CD4-positive, alpha-beta T cell treated with Interleukin-6 for 4 hours (primary cell): ENCODE data around the gene ABHD17C.
"Not testable (repeated sequence)": the region's sequence is repeated elsewhere in the genome, so short reads cannot be mapped to it uniquely, and the experiment has no call there.

Experiments used
- DNase-seq: peaks from one replicate; pipeline ENCODE4 v3.0.0-alpha.2; 2020; ENCODE audit warnings: mixed read lengths

ABHD17C gene

DNA sequence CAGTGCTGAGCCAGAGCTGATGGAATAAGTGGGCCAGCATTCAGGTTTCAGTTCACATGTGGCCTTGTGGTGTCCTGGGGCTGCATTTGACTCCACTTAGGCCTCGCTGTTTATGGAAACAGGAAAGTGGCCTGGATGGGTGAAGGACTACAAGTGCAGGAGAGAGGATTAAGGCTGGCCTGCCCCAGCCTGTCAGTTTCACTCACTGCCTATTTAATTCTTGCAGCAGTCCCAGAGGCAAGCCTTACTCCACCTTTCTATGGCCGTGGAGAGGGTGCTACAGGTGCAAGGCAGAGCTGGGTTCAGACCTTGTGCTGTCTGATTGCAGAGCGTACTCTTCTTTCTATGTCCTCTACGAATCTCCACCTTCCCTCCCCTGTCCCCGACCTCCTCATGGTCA, 37.7 kb downstream of the ABHD17C start:
- no peak for DNase-seq

DNA sequence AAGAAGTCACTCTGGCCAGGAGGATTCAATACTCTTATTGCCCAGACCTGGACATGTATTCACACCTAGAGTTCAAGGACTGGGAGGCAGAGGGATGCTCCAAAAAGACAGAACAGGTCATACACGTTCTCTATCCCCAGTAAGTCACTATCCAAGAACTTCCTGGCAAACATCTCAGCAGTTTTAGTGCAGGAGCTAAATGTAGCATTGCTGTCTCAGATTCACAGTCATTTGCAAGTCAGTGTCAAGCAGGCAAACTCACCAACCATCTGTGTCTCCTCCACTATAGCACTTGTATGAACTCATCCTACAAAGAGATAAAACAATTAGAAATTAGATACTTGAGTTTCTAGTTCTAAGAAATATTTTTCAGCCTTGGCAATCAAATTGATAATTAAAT, 38.4 kb downstream of the ABHD17C start:
- DNase-seq = no peak

DNA sequence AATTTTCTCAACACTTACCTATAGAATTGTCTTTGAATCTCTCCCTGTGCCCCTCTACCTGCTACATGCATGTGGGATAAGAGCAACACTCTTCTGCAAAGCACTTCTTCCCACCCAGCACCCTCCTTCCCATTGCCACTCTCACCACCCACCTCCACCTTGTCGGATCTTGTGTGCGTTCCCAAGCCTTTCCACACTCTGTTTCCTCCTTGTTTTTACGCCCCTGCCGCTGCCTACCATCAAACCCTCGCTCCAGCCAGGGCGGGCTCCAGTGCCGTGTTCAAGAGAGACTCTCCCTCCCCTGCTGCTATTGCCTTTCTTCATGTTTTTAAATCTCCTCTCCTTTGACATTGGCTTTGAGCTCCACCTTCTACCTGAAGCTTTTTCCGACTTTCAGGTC, 40.2 kb downstream of the ABHD17C start:
- no peak for DNase-seq

DNA sequence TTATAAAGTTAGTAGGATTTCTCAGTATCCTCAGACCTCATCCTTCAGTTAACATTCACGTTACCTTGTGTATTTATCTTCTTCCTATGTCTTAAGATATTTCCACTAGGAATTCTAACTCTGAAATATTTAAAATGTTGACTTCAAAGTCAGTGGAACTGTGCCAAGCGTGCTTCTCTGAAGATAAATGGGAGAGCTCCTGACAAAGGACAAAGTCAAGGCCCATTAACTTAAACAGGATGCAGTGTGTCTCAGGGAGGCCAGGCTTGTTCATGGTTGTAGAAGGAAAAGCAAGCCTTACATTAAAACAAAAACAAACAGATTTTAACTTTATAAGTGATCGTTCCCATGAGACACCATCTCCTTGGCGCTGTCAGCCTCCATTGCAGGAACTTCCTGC, 41.5 kb downstream of the ABHD17C start:
- DNase-seq = no peak

DNA sequence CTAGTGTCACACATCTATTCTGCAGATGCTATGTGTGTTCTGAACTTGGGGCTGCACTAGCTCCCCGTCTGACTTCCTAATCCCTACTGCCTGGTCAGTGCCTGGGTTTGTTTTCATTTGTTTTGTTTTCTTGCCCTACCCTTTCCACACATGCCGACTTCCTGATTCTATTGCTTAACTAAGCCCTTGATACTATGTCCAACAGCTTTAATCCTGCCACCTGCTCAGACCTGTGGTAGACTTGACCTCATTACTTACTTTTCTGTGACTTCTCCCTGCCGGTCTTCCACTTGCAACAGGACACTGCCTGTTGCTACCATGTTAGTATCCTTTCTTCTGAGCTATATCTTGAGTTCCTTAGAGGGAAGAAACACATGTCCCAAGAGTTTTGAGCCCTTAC, 44.8 kb downstream of the ABHD17C start:
- DNase-seq = no peak

DNA sequence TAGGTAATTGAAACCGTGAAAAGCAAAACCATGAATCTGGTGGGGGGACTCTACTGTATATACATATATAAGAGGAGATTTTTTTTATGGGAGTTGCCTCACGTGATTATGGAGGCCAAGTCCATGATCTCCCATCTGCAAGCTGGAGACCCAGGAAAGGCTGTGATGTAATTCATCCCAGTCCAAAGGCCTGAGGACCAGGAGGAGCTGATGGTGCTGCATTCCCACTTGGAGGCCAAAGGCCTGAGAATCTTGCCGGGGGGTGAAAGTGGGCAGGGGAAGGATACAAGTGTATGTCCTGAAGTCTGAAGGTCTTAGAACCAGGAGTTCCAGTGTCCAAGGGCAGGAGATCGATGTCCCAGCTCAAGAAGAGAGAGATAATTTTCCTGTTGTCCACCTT, 47.0 kb downstream of the ABHD17C start:
- DNase-seq = no peak

DNA sequence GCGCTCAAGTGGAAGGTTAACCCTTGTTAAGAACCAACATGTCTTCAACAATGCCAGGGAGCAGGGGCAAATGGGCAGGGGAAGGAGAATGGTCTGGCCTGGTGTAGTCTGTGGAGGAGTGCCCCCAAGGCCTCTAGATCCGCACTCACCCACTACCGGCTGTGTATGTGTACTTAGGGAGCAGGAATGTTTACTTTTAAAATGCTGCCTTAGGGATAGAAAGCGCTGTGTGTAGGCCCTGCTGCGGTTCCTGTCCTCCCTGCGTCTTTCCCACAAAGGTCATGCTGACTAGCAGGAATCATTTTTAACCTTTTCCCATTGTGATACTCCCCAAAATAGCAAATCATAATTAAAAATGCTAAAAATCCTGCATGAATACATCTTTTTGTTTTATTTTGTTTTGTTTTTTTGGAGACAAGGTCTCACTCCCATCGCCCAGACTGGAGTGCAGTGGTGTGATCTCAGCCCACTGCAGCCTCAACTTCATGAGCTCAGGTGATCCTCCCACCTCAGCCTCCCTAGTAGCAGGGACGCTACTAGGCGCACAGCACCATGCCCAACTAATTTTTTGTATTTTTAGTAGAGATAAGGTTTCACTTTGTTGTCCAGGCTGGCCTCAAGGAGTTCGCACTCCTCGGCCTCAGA, 48.2 kb downstream of the ABHD17C start:
- no peak for DNase-seq

DNA sequence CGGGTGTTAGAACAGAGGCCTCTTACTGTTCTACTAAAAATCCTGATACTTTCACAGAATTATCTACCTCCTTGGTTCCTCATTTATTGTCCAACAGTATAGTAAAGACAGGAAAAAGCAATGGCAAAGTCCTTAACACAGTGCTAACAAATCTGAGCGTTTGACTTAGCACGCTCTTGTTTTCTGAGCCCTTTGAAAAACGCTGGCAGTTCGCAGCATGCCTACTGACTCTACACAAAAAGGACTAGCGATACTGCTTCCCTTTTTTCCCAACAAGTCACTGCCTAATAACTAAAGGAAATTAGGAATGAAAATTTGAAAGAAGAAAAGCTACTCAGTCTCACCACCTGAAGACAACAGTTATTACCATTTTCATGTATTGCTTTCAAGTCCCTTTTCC, 49.3 kb downstream of the ABHD17C start:
- no peak for DNase-seq

DNA sequence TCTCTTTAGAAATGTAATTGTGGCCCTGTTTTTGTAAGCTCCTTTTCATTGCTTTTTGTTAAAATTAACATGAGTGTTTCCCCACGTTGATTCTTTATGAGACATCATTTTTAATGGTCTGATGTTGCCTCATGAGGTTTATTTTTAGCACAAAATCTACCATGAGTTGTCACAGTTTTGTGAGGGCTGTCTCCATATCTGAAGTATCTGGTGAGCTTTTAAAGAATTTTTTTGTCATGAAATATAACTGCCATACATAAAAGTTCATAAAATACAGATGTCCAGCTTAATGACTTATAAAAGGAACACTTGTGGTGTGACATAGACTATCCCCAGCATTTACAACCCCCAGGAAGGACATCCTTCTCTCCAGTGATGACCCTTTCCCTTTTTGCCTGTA, 49.7 kb downstream of the ABHD17C start:
- DNase-seq = no peak

DNA sequence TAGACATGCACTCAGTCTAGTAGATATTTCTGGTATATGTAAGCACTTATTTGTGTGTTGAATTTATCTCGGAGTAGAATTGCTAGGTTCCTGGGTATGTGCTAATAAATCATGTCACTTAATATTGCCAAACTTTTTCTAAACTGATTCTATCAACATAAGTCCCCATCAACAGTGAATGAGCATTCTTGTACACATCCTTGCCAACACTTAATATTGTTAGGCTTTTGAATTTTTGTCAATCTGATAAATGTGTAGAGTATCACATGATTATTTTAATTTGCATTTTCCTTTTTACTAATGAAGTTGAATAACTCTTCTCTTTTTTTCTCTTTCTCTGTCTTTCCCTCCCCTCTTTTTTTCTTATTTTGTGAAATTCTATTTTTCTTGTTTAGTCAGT, 50.8 kb downstream of the ABHD17C start:
- DNase-seq = no peak

DNA sequence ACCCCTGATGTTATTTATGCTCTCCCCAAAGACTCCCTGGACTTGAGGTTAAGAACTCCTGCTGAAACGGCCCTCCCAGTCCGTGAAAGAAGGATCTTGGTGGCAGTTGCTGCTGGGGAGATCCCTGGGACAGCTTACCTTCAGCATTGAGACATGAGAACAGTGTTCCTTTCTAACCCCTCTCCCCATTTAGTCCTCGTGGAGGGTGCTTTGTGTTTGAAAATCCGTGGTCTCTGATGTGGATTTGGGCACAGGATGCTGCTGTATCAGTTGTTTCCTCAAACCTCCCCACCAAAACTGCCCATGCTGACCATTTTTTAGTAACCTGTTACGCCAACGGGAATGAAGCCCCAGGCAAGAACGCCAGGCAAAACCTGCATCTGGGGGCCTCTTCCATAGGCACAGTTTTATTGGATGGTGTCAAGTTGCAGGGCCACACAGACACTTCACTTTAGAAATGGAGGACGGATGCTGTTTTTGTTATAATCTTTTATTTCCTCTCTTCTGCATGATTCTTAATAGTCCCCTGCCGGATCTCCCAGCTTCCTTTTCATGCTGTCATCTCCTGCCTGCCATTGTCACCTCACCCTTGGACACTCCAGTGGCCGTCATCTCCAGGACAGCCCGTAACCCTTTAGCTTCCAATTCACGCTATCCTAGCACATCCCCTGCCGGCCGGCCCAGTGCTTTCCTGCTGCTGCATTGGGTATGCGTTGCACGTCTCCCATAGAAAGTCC, 52.4 kb downstream of the ABHD17C start:
- no peak for DNase-seq

DNA sequence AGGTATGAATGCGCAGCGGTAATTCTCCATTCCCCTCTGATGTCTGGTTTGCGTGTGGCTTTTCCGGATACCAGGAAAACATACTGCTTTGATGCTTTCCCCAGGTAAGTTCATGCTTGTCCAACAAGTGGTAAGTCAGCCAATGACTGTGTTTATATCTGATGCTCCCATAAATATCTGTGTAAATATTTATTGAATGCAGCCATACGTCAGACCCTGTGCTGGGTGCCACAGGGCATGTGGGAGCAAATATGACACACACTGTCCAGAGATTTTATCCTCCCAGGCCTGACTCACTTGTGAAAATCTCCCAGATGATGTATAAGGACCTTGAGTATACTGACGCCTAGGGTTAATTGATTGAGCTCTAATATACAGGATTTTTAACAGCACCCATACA, 54.5 kb downstream of the ABHD17C start:
- no peak for DNase-seq

DNA sequence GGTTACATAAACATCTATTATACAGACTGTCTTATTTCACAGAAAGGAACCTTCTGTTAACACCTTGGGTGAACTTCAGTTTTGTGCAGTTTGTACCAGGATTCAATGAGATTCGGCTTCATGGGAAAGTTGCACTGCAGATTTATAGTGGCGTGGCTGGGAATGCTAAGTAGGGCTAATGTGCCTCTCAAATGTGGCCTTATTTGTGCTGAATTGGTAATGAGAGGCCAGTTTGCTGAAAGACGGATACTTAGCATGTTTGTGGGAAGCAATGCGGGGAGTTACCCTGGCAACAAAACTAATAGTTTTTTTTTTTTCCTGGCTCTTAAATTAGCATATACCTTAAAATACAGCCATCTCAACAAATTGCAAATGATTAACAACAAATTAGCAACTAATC, 55.5 kb downstream of the ABHD17C start:
- no peak for DNase-seq

DNA sequence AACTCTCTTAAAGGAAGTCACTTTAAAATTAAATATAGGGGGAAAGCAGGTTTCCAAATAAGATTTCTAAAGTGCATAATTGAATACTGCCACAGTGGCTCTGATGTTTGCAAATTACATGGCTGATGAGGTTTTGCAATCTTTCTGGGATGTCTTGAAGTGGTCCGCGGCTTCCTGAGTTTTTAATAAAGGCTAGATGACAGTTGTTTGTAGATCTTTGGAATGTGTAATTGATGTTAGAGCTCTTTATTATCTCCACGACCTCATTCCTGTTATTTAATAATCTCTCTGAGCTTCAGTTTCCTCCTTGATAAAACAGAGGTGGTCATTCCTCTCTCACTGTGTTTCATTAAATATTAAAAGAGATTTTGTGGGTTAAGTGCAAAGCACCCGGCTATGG, 57.1 kb downstream of the ABHD17C start:
- DNase-seq = no peak

DNA sequence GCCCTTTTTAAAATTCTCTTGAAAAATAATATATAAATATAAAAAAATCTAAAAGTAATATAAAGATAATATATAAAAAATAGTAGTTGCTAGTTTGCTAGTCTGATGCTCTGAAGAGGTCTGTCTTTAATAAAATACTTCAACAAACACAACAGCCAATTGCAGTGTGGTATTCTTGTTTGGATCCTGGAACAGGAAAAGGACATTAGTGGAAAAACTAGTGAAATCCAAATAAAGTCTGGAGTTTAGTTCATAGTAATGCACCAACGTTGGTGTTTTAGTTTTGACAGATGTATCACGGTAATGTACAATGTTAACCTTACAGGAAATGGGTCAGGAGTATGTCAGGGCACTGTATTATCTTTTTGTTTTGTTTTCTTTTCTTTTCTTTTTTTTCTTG, 58.1 kb downstream of the ABHD17C start:
- DNase-seq = no peak

DNA sequence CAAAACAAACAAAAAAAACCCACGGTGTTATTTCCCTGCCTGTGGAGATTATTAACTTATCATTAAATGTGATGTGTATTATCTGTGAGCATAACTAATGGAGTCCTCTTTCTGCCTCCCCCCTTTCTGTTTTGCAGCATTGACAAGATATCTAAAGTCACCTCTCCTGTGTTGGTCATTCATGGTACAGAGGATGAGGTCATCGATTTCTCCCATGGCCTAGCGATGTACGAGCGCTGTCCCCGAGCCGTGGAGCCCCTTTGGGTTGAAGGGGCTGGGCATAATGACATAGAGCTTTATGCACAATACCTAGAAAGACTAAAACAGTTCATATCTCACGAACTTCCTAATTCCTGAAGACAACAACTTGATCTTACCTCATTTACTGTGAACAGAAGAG, 58.9 kb downstream of the ABHD17C start:
- no peak for DNase-seq

DNA sequence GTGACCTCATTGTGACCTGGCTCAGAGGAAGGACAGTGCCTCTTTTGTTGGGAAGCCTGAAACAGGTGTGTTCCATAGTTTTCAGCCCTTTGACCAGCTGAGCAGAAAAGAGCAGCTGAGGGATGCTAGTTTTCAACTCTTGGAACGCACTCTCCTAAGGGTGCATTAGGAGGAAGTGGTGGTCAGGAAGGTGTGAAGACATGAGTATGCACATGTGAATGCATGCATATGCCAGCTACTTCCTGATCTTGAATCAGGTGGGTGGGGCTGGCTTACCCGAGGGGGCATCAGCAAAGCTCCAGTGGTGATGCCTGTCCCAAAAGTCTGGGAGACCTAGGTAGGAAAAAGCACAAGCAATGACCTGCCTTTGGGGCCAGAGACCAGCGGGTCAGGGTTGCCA, 60.8 kb downstream of the ABHD17C start:
- no peak for DNase-seq

DNA sequence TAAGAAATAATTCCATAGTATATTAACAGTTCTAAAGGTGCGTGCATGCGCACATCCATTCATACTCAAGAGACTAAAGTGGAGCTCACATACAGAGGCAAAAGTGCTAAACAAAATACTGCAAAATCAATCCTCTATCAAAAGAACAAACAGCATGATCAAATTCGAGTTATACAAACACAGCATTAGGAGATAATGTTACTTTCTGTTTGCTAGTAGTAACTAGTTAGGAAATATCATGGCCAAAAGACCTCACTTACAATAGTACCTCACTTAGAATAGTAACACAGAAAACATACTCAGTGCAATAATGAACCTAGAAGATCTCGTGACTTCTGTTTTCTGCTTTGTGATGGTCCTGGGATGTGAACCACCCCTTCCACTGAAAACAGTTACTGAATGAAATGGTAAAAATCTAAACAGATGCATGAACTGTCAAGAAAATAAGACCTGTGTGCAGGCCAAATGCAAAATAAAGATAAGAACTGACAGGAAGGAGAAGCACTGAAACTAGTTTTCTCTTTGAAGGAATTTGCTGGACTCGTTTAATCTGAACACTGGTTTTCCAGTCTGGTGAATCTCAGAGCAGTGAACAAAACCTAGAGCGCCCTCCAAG, 63.1 kb downstream of the ABHD17C start:
- no peak for DNase-seq

DNA sequence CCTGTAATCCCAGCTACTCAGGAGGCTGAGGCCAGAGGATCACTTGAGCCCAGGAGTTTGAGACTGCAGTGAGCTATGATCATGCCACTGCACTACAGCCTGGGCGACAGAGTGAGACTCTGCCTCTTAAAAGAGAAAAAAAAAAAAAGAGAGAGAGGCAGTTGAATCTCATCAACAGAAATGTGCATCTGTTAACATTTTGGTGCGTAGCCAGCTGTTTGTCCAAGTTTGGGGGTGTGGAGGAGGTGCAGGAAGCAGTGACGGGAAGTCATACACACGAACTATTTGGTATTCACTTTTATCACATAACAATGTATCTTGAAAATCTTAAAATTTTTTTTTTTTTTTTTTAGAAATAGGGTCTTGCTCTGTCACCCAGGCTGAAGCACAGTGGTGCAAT, 65.8 kb downstream of the ABHD17C start:
- DNase-seq = no peak

DNA sequence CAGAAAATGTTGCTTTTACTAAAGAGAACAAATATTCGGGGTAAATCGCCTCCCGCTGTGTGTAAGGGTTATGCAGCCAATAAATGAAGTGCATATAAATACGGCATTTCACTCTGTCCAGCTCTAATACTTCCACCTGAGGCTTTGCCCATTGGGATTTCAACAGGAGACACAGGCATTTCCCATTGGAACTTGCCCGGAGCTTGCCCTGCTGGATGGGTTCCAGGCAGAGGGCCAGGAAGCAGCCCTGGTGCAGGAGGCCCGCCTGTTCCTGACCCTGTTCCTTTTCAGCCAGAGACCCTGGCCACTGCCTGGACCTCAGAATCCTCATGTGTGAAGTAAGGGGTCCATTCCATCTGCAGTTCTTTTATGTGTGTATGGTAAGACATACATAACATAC, 66.6 kb downstream of the ABHD17C start:
- DNase-seq = no peak

DNA sequence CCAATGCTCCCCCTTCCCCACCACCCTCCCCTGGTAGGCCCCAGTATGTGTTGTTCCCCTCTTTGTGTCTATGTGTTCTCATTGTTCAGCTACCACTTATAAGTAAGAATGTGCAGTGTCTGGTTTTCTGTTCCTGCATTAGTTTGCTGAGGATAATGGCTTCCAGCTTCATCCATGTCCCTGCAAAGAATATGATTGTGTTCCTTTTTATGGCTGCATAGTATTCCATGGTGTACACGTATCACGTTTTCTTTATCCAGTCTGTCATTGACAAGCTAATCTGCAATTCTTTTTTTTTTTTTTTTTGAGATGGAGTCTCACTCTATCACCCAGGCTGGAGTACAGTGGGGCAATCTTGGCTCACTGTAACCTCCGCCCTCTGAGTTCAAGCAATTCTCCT, 68.1 kb downstream of the ABHD17C start:
- DNase-seq = not testable (repeated sequence)

DNA sequence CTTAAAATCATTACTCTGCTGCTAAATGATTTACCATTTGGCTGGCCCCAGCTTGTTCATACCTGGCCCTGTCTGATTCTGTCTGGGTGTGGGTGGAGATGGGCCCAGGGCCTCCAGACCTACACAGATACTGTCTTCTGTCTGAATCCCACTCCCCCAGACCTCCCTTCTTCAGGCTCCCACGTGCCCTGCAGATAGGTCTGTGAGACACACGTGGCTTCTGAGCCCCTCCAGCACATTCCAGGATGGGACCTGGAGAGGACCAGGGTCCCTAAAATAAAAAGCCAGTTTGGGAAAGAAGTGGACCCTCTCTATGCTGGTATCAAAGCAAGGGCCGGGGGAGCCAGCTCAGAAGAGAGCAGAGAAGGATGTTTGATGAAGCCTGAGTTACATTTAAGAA, 69.4 kb downstream of the ABHD17C start:
- DNase-seq = no peak

DNA sequence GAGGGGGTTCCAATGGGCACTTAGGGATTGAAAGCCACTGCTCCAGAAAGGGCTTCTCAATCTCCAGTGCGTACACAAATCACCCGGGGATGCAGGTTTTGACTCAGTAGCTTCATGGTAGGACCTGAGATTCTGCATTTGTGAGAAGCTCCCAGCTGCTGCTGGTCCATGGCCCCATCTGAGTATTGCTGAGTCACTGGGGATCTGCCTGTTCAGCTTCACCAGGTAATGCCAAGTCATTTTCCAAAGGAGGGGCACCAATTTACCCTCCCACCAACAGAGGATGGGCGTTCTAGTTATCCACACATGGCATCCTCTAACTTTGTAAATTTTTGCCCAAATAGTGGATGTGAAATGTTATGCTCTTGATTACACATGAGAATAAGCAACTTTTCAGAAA, 71.2 kb downstream of the ABHD17C start:
- no peak for DNase-seq

DNA sequence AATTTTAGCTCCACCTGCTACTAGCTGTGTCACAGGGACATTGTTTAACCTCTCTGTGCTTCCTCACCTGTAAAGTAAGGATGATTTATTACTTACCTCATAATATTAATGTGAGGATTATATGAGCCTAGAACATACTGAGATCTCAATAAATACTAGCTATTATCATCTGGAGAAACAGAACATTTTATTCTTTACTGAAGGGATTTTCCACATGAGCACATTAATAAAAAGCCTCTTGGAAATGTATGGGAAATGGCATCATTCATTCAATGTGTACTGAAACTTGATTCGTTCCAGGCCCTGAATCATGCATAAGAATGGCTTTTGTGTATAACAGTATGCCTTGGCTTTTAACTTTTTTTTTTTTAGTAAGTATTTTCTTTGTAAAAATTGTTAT, 73.0 kb downstream of the ABHD17C start:
- DNase-seq = no peak
